GM12875 (cell line): ENCODE measurements around the gene APBA1.
A peak's percentile ranks its signal among the peaks of the same experiment; 100 is the strongest.

Experiments
- H3K4me3 ChIP-seq: one replicate; pipeline ENCODE4 v1.5.1; 2011; ENCODE audit warnings: low read depth, low read length, control low read depth
- CTCF ChIP-seq: IDR thresholded peaks from 2 replicates; pipeline ENCODE4 v1.5.1; 2011; ENCODE audit warnings: low read depth, mild to moderate bottlenecking, control low read depth, inconsistent platforms, low read length, moderate library complexity, borderline replicate concordance; ENCODE audit not compliant: insufficient read depth

The APBA1 gene

GRCh38 chr9:69674716-69675438 lies 2.7 kb upstream of the APBA1 start:
- no peak overlapping the region for H3K4me3 ChIP-seq
- no peak for TF ChIP-seq CTCF

GRCh38 chr9:69674112-69674685 lies 2.0 kb upstream of the APBA1 start:
- TF ChIP-seq CTCF, result no peak
- H3K4me3 ChIP-seq, result no peak overlapping the region

- TF ChIP-seq CTCF, result no peak
- H3K4me3 ChIP-seq, result no peak overlapping the region
Observed at GRCh38 chr9:69673311-69673640, 1.1 kb upstream of the APBA1 start.

- H3K4me3 ChIP-seq, result peak overlapping the region; percentile 31
- TF ChIP-seq CTCF, result peak; percentile 82
Observed at GRCh38 chr9:69672596-69673310, 582 bp upstream of the APBA1 start.

GRCh38 chr9:69671311-69671878 lies 776 bp downstream of the APBA1 start:
- no peak overlapping the region for H3K4me3 ChIP-seq
- TF ChIP-seq CTCF, result no peak

- TF ChIP-seq CTCF, result no peak
Observed at GRCh38 chr9:69667306-69667705, 4.9 kb downstream of the APBA1 start.

More at GRCh38 chr9:69667306-69667705, 4.9 kb downstream of the APBA1 start:
- H3K4me3 ChIP-seq, result no peak overlapping the region
